ENCODE data around the gene FAM227A.
"Not testable (repeated sequence)": the region's sequence is repeated elsewhere in the genome, so short reads cannot be mapped to it uniquely, and the experiment has no call there.

The FAM227A gene

GRCh38 chr22:38629108-38629507 lies 27.1 kb downstream of the FAM227A start:
- Histone ChIP-seq H3K36me3 (ENCODE audit: insufficient read depth, low read depth, low read length) (peaks cover 21% of the 10 kb centered on the region), H3K4me3 (ENCODE audit: low read length) (no peak overlapping the region), H3K27me3 (ENCODE audit: insufficient read depth, low read length) (no peaks in the 10 kb centered on the region), H3K9ac (ENCODE audit: low read depth, low read length) (no peak overlapping the region), H3K4me1 (ENCODE audit: insufficient read depth, low read length) (no peaks in the 10 kb centered on the region), H3K9me3 (ENCODE audit: insufficient read depth, low read depth, low read length) (no peaks in the 10 kb centered on the region), H3K27ac (ENCODE audit: low read length) (no peak overlapping the region)

GRCh38 chr22:38628444-38628843 lies 27.7 kb downstream of the FAM227A start:
- no peaks in the 10 kb centered on the region for H3K4me1 ChIP-seq (ENCODE audit: insufficient read depth, low read length)
- peaks cover 24% of the 10 kb centered on the region for H3K36me3 ChIP-seq (ENCODE audit: insufficient read depth, low read depth, low read length)
- H3K4me3 ChIP-seq (ENCODE audit: low read length): no peak overlapping the region
- H3K9ac ChIP-seq (ENCODE audit: low read depth, low read length): no peak overlapping the region
- H3K27ac ChIP-seq (ENCODE audit: low read length): no peak overlapping the region
- H3K9me3 ChIP-seq (ENCODE audit: insufficient read depth, low read depth, low read length): no peaks in the 10 kb centered on the region
- H3K27me3 ChIP-seq (ENCODE audit: insufficient read depth, low read length): no peaks in the 10 kb centered on the region

DNA sequence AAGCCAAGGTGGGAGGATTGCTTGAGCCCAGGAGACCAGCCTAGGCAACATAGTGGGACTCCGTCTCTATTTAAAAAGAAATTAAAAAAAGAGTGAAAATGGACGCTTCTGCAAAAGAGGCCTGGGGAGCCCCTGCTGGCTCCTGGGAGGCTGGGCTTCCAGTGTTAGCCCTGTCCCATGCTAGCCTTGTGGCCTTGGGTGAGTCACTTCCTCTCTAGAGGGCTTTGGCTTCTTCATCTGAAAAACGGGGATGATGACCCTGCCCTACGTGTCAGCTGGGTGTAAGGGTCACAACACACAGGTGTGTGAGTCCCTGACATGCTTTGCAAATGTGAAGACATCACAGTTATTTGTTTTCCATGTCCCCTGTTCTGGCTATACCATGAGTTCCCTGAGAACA lies 32.8 kb downstream of the FAM227A start:
- Histone ChIP-seq H3K9me3 (ENCODE audit: insufficient read depth, low read depth, low read length) (no peaks in the 10 kb centered on the region; the same call in 1 of the 2 replicates), H3K4me1 (ENCODE audit: insufficient read depth, low read length) (no peaks in the 10 kb centered on the region), H3K9ac (ENCODE audit: low read depth, low read length) (no peak overlapping the region), H3K27ac (ENCODE audit: low read length) (no peak overlapping the region), H3K27me3 (ENCODE audit: insufficient read depth, low read length) (no peaks in the 10 kb centered on the region), H3K4me3 (ENCODE audit: low read length) (no peak overlapping the region), H3K36me3 (ENCODE audit: insufficient read depth, low read depth, low read length) (peaks cover 39% of the 10 kb centered on the region)

- no peak overlapping the region for H3K4me3 ChIP-seq (ENCODE audit: low read length)
- H3K4me1 ChIP-seq (ENCODE audit: insufficient read depth, low read length): no peaks in the 10 kb centered on the region
- no peak overlapping the region for H3K27ac ChIP-seq (ENCODE audit: low read length)
- H3K27me3 ChIP-seq (ENCODE audit: insufficient read depth, low read length): no peaks in the 10 kb centered on the region
- H3K36me3 ChIP-seq (ENCODE audit: insufficient read depth, low read depth, low read length): peaks cover 51% of the 10 kb centered on the region
- no peak overlapping the region for H3K9ac ChIP-seq (ENCODE audit: low read depth, low read length)
- peaks cover 3% of the 10 kb centered on the region; the same call in 1 of the 2 replicates for H3K9me3 ChIP-seq (ENCODE audit: insufficient read depth, low read depth, low read length)
These were observed 37.5 kb downstream of the FAM227A start for GRCh38 chr22:38618682-38619081.

DNA sequence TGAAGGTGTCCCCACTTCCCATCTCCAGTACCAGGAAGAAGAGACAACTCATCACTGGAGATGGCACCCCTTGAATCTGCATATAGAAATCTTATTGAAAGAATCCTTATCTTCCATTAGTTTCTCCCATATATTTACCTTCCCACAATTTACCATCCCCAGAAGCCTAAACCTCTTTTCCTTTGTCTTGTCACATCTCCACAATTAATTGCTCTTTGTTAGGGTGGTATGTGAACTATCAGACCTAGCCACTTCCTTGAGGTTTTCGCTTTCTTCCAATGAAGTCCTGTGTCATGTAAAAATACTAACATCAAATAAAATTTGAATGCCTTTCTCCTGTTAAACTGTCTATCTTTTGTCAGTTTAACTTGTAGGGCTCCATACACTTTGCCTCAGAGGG lies 37.9 kb downstream of the FAM227A start:
- no peak overlapping the region for H3K9ac ChIP-seq (ENCODE audit: low read depth, low read length)
- H3K9me3 ChIP-seq (ENCODE audit: insufficient read depth, low read depth, low read length): peaks cover 3% of the 10 kb centered on the region; the same call in 1 of the 2 replicates
- H3K4me3 ChIP-seq (ENCODE audit: low read length): no peak overlapping the region

GRCh38 chr22:38615064-38615405 lies 41.2 kb downstream of the FAM227A start:
- H3K9ac ChIP-seq (ENCODE audit: low read depth, low read length); H3K4me1 ChIP-seq (ENCODE audit: insufficient read depth, low read length); H3K27ac ChIP-seq (ENCODE audit: low read length); H3K9me3 ChIP-seq (ENCODE audit: insufficient read depth, low read depth, low read length); H3K27me3 ChIP-seq (ENCODE audit: insufficient read depth, low read length); H3K4me3 ChIP-seq (ENCODE audit: low read length): not testable (repeated sequence)
- peaks cover 32% of the 10 kb centered on the region for H3K36me3 ChIP-seq (ENCODE audit: insufficient read depth, low read depth, low read length)

More for the DNA sequence above, 37.9 kb downstream of the FAM227A start:
- H3K4me1 ChIP-seq (ENCODE audit: insufficient read depth, low read length): no peaks in the 10 kb centered on the region
- H3K27me3 ChIP-seq (ENCODE audit: insufficient read depth, low read length): no peaks in the 10 kb centered on the region
- no peak overlapping the region for H3K27ac ChIP-seq (ENCODE audit: low read length)
- peaks cover 47% of the 10 kb centered on the region for H3K36me3 ChIP-seq (ENCODE audit: insufficient read depth, low read depth, low read length)

- Histone ChIP-seq H3K9ac (ENCODE audit: low read depth, low read length) (no peak overlapping the region; the same call in 1 of the 2 replicates), H3K27me3 (ENCODE audit: insufficient read depth, low read length) (no peaks in the 10 kb centered on the region), H3K36me3 (ENCODE audit: insufficient read depth, low read depth, low read length) (peaks cover 26% of the 10 kb centered on the region), H3K9me3 (ENCODE audit: insufficient read depth, low read depth, low read length) (peaks cover 3% of the 10 kb centered on the region; the same call in 1 of the 2 replicates), H3K27ac (ENCODE audit: low read length) (no peak overlapping the region), H3K4me3 (ENCODE audit: low read length) (no peak overlapping the region), H3K4me1 (ENCODE audit: insufficient read depth, low read length) (no peaks in the 10 kb centered on the region)
These were observed 41.7 kb downstream of the FAM227A start for GRCh38 chr22:38614332-38615063.

DNA sequence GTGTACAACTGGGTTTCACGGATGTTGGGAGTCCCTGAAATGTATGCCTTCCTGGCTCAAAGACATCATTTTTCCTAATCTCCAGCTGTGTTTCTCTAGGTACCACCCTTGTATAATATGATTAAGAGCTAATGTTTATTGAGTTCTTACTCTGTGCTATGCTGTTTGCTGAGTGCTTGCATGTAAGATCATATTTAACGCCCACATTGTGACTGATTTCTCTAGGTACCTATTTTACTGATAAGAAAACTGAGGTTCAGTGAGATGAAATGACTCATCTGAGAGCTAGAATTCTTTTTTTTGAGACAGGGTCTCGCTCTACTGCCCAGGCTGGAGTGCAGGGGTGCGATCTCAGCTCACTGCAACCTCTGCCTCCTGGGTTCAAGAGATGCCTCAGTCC lies 42.6 kb downstream of the FAM227A start:
- Histone ChIP-seq H3K4me3 (ENCODE audit: low read length) (no peak overlapping the region), H3K27ac (ENCODE audit: low read length) (no peak overlapping the region), H3K4me1 (ENCODE audit: insufficient read depth, low read length) (no peaks in the 10 kb centered on the region), H3K27me3 (ENCODE audit: insufficient read depth, low read length) (no peaks in the 10 kb centered on the region), H3K9ac (ENCODE audit: low read depth, low read length) (no peak overlapping the region), H3K36me3 (ENCODE audit: insufficient read depth, low read depth, low read length) (peaks cover 20% of the 10 kb centered on the region; the same call in 1 of the 2 replicates), H3K9me3 (ENCODE audit: insufficient read depth, low read depth, low read length) (0 out of 2 replicates have a peak, but pooled peaks cover 3% of the 10 kb centered on the region)

DNA sequence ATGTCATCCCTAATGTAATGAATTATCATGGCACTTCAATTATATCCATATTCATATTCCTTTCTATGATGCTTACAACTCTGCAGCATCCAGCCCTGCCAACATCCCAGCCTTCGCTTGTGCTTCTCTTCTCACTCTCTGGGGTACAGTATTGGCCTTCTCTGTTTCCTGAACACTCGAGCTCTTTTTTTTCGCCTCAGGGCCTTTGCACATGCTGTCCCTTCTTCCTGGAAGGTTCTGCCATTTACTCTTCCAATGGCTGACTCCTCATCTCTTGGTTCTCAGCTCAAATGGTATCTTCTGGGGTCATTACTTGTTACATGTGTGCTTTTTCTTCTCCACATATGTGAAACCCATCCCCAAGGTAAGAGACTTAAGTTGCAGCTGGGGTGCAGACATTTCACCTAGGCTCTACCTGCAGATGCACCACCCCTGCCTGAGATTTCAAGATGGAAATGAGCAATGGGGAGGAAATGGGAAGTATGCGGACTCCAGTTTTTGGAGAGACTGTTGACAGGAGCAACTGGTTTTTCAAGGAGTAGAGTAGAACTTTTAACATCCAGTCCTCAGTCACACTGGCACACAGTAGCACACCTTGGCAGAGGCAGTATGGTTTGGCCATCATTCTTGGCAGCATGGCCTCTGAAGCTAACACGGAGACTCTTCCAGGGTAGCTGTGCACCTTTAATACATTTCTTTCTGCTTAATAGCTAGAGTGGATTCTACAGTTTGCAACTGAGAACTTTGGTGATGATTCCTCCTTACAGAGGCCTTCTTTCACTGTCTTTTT lies 43.8 kb downstream of the FAM227A start:
- H3K4me1 ChIP-seq (ENCODE audit: insufficient read depth, low read length): no peaks in the 10 kb centered on the region
- no peak overlapping the region for H3K9ac ChIP-seq (ENCODE audit: low read depth, low read length)
- peaks cover 8% of the 10 kb centered on the region; the same call in 1 of the 2 replicates for H3K36me3 ChIP-seq (ENCODE audit: insufficient read depth, low read depth, low read length)
- H3K9me3 ChIP-seq (ENCODE audit: insufficient read depth, low read depth, low read length): no peaks in the 10 kb centered on the region
- no peak overlapping the region for H3K27ac ChIP-seq (ENCODE audit: low read length)
- no peaks in the 10 kb centered on the region for H3K27me3 ChIP-seq (ENCODE audit: insufficient read depth, low read length)
- H3K4me3 ChIP-seq (ENCODE audit: low read length): no peak overlapping the region

- Histone ChIP-seq H3K36me3 (ENCODE audit: insufficient read depth, low read depth, low read length) (peaks cover 8% of the 10 kb centered on the region; the same call in 1 of the 2 replicates), H3K27ac (ENCODE audit: low read length) (no peak overlapping the region), H3K27me3 (ENCODE audit: insufficient read depth, low read length) (no peaks in the 10 kb centered on the region), H3K4me1 (ENCODE audit: insufficient read depth, low read length) (no peaks in the 10 kb centered on the region), H3K9ac (ENCODE audit: low read depth, low read length) (no peak overlapping the region), H3K9me3 (ENCODE audit: insufficient read depth, low read depth, low read length) (no peaks in the 10 kb centered on the region), H3K4me3 (ENCODE audit: low read length) (no peak overlapping the region)
These were observed 44.6 kb downstream of the FAM227A start for GRCh38 chr22:38611559-38611958.

DNA sequence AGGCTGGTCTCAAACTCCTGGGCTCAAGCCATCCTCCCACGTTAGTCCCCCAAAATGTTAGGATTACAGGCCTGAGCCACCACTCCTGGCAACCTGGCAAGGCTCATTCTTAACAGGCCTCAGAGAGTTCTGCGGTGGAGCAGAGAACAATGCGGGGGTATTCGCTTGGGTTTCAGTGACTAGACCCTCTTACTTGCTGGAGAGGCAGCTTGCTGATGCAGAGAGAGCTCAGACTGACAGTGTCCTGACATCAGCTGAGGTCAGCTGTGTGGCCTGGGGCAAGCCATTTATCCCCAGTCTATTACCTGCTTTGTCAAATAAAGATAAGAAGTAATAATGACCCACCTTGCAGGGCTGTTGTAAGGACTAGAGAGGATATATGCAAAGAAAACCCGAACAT lies 46.0 kb downstream of the FAM227A start:
- Histone ChIP-seq H3K27me3 (ENCODE audit: insufficient read depth, low read length) (no peaks in the 10 kb centered on the region), H3K36me3 (ENCODE audit: insufficient read depth, low read depth, low read length) (peaks cover under 1% of the 10 kb centered on the region; the same call in 1 of the 2 replicates), H3K27ac (ENCODE audit: low read length) (no peak overlapping the region), H3K4me3 (ENCODE audit: low read length) (no peak overlapping the region), H3K4me1 (ENCODE audit: insufficient read depth, low read length) (no peaks in the 10 kb centered on the region), H3K9ac (ENCODE audit: low read depth, low read length) (no peak overlapping the region), H3K9me3 (ENCODE audit: insufficient read depth, low read depth, low read length) (no peaks in the 10 kb centered on the region)

All from iPS-20b (cell line).